ENCODE results near the gene RBM4.
"Not testable (repeated sequence)": the region's sequence is repeated elsewhere in the genome, so short reads cannot be mapped to it uniquely, and the experiment has no call there.

RBM4 gene

DNA sequence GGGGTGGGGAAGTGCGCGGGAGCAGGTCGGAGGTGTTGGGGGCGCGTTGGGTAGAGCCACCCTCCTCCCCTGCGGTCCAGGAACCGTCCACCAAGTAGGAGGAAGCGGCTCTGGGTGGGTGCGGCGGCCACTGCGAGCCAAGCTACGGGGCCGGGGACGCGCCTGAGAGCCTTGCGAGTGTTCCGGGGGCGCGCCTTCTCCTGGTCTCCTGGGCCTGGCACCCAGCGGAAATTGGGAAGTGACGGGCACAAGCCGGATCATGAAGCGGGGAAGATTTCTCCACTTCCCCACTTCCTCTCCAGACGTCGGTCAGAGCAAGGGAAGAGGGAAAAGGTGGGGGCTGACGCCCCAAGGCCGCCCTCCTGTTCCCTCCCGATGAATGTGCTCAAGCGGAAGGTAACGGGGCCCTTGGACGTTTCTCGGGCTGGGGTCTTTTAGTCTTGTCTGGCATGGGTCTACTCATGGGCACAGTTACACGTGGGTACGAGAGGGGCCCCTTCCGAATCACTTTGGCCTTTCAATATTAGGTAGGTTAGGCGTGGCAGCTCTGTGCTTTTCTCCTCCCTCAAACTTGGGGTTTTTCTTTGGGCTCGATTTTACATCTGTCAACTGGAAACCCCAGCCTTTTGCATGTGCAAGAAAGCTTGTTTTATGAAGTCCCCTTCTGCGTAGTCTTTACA lies 21.2 kb upstream of the RBM4 start:
- DNase-seq = no peak

GRCh38 chr11:66619080-66619554 lies 19.4 kb upstream of the RBM4 start:
- no peak for DNase-seq

GRCh38 chr11:66624450-66624849 lies 14.1 kb upstream of the RBM4 start:
- no peak for DNase-seq

DNA sequence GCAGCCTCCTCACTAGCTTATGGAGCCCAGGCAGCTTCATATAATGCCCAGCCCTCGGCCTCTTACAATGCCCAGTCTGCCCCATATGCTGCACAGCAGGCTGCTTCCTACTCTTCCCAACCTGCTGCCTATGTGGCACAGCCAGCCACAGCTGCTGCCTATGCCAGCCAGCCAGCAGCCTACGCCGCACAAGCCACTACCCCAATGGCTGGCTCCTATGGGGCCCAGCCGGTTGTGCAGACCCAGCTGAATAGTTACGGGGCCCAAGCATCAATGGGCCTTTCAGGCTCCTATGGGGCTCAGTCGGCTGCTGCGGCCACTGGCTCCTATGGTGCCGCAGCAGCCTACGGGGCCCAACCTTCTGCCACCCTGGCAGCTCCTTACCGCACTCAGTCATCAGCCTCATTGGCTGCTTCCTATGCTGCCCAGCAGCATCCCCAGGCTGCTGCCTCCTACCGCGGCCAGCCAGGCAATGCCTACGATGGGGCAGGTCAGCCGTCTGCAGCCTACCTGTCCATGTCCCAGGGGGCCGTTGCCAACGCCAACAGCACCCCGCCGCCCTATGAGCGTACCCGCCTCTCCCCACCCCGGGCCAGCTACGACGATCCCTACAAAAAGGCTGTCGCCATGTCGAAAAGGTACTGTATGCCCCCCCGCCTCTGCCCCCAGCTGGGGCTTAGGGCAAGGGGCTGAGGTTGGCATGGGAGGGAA lies 13.3 kb upstream of the RBM4 start:
- no peak for DNase-seq

GRCh38 chr11:66625752-66626149 lies 12.8 kb upstream of the RBM4 start:
- no peak for DNase-seq

- DNase-seq = no peak
Measured at GRCh38 chr11:66626382-66626781, 12.1 kb upstream of the RBM4 start.

GRCh38 chr11:66626926-66627325 lies 11.6 kb upstream of the RBM4 start:
- DNase-seq = no peak

- no peak for DNase-seq
Measured at GRCh38 chr11:66628061-66628603, 10.4 kb upstream of the RBM4 start.

DNA sequence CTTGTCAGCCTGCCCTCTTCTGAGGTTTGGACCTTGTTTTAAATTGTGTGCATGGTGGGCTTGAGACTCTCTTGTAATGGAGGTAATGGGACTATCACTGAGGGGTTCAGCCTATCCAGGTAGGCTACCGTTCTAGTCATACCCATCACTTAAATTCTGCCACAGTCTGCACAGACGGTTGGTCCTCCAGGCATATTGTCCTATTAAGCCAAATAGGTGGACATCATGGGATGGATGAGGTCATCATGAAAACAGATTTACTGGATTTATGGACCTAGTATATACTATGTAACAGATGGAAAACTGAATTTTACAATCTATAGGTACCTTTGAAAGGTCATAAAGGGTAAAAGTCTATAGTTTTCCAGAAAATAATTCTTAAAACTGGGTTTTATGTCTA lies 9.1 kb upstream of the RBM4 start:
- DNase-seq = no peak

GRCh38 chr11:66631883-66632282 lies 6.6 kb upstream of the RBM4 start:
- no peak for DNase-seq

GRCh38 chr11:66632952-66633351 lies 5.6 kb upstream of the RBM4 start:
- DNase-seq = no peak

GRCh38 chr11:66636411-66636810 lies 2.1 kb upstream of the RBM4 start:
- DNase-seq = no peak

DNA sequence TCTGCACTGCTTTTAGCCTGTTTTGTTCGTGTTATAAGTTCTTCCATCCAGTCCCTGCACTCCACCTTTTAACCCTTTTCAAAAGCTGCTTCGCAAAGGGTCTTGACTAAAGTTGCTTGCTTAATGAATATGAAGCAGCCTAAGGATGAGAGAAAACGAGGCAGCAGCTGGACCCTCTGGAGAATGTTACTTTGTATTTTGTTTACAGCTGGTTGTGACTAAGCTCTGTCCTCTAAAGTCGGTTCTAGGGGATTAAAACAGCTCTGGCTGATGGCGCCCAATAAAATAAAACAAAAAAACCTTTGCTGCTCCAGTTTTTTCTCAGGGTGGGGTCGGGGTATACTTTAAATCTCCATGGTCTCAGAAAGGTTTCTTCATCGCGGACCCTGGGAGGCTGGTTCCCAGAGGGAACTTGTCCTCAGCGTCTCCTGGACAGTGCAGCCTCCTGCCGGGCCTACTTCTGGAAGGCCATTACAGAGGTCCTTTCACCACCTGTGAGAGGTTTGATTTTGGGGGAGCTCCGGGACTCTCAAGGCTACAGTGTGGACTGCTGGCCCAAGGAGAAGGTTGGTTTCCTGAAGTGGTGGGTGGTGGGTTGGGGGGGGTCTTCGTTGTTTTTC lies 836 bp upstream of the RBM4 start:
- DNase-seq = no peak

DNA sequence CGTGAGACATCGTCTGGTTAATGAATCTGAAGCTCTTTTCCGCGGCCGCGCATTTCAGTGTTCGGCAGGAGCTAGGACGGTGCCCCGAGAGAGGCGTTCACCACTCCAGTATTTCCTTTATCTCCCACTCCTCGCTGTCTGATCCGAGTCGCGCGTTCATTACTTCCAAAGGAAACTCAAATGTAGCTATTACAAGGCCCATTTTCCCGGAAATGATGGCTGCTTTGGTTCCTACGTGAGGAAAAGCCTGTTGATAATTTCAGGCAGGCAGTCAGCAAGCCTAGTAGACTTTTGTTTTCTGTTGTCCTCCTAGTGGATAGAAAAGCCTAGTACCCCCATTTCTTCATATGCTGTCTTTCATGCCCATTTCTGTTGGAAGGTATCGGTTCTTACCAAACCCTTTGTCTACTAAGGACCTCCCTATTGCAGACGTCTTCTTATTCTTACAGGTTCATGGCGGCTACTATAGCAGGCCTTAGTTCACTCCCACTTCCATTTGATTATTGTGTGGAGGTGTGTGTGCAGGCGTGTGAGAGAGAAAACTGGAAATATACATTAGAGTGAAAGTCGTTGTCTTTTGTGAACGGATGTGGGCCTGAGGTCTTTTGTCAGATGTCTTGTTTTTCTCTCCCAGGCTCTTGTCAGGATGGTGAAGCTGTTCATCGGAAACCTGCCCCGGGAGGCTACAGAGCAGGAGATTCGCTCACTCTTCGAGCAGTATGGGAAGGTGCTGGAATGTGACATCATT lies 737 bp downstream of the RBM4 start:
- peak; percentile 45 for DNase-seq

DNA sequence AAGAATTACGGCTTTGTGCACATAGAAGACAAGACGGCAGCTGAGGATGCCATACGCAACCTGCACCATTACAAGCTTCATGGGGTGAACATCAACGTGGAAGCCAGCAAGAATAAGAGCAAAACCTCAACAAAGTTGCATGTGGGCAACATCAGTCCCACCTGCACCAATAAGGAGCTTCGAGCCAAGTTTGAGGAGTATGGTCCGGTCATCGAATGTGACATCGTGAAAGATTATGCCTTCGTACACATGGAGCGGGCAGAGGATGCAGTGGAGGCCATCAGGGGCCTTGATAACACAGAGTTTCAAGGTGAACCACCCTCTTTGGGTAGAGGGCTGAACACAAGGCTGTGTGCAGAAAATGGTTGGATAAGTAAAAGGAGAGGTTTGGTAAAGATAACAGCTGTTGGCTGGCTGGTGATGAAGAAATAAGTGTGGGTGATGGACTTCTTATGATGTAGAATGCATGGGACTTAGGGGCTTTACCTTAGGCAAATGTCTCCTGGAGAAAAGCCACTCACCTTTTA lies 1.4 kb downstream of the RBM4 start:
- not testable (repeated sequence) for DNase-seq

DNA sequence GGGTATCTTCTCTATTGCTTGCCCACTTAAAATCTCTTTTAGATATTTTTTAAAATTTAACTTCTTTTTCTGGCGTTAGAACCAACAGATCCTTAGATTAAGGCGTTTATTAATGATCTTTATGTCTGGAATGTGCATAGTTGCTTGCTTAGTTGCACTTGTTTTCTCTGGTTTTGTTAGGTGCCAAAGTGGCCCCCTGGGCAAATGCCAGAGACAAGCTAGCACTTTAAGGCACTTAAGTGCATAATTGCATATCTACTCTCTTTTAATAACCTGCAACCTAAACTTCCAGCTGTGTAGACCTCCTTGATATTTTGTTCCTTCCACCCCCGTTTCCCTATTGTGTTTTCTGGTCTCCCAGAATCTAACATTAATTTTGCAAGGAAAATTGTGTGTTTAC lies 3.3 kb downstream of the RBM4 start:
- DNase-seq = no peak

DNA sequence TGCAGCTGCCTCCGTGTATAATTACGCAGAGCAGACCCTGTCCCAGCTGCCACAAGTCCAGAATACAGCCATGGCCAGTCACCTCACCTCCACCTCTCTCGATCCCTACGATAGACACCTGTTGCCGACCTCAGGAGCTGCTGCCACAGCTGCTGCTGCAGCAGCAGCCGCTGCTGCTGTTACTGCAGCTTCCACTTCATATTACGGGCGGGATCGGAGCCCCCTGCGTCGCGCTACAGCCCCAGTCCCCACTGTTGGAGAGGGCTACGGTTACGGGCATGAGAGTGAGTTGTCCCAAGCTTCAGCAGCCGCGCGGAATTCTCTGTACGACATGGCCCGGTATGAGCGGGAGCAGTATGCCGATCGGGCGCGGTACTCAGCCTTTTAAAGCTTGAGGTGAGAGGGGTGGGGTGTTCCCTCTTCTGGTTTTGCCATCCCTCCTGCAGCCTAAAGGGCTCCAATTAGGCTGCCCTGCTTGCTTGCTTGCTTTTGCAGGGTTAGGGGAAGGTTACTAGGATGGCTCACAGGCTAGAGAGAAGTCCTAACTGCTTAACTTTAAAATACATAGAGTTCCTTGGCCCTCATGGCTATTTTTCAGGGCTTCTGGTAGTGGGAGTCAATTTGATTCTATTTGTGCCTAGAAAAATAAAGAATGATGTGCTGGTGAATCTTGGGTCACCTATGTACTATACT lies 5.4 kb downstream of the RBM4 start:
- no peak for DNase-seq

DNA sequence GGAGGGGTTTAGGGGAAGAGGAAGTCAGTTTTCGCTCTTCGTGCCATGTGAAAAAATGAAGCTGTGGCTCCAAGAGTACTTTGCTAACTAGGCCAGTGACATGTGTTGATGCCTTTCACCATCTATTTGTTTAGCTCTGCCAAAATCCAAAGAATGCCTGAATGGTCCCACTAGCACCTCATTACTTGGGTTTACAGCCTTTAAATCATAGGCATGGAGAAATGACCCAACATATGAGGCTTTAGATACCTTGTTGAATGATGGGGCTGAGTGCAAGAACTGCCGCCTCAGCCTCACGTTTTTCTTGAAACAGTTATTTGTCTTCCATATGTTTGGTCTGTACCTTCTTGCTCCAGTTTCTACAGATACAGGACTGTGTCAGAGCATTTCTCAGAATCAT lies 8.3 kb downstream of the RBM4 start:
- DNase-seq = no peak

GRCh38 chr11:66649903-66650302 lies 11.4 kb downstream of the RBM4 start:
- DNase-seq = no peak

GRCh38 chr11:66651016-66651415 lies 12.5 kb downstream of the RBM4 start:
- DNase-seq = no peak

- no peak for DNase-seq
Measured at GRCh38 chr11:66652651-66653050, 14.1 kb downstream of the RBM4 start.

DNA sequence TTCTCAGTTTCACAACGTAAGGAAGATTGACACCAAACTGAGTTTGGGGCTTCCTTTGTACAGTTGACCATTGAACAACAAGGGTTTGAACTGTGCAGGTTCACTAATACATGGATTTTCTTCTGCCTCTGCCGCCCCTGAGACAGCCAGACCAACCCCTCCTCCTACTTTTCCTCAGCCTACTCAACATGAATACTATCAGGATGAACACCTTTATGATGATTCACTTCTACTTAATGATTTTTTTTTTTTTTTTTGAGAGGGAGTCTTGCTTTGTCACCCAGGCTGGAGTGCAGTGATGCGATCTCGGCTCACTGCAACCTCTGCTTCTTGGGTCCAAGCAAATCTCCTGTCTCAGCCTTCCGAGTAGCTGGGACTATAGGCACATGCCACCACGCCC lies 14.6 kb downstream of the RBM4 start:
- no peak for DNase-seq
